Fibroblast of villous mesenchyme (primary cell): ENCODE results near the gene FANCC. TPM values are rescaled to one million over a fixed set of nuclear protein-coding genes. Genes with fewer than 3 reads are reported as not detected.
A peak's percentile ranks its signal among the peaks of the same experiment; 100 is the strongest.

Experiments
- DNase-seq: peaks from one replicate; pipeline ENCODE4 v3.0.0-alpha.2; 2010; ENCODE audit warnings: low read depth
- H3K4me3 ChIP-seq: 2 replicates; pipeline ENCODE4 v1.5.1; 2011; ENCODE audit warnings: low read depth, mild to moderate bottlenecking, low read length
- CTCF ChIP-seq: IDR thresholded peaks from 2 replicates; pipeline ENCODE4 v1.5.1; 2012; ENCODE audit warnings: low read depth, mild to moderate bottlenecking, low read length; ENCODE audit not compliant: insufficient read depth
- total RNA-seq: library from RNA; depleted of rRNA; stranded (reverse); fragments of >200 nt; gene quantifications from 2 replicates; pipeline ENCODE4 v1.2.3, GENCODE V29; 2012

FANCC gene
- total RNA-seq, 1 donor, result 7.8 TPM

GRCh38 chr9:95142728-95143127, 174.8 kb downstream of the FANCC start:
- TF ChIP-seq CTCF, result no peak
- no peak overlapping the region for H3K4me3 ChIP-seq
- no peak for DNase-seq

GRCh38 chr9:95142315-95142714, 175.2 kb downstream of the FANCC start:
- no peak for TF ChIP-seq CTCF
- no peak for DNase-seq
- no peak overlapping the region for H3K4me3 ChIP-seq

DNA sequence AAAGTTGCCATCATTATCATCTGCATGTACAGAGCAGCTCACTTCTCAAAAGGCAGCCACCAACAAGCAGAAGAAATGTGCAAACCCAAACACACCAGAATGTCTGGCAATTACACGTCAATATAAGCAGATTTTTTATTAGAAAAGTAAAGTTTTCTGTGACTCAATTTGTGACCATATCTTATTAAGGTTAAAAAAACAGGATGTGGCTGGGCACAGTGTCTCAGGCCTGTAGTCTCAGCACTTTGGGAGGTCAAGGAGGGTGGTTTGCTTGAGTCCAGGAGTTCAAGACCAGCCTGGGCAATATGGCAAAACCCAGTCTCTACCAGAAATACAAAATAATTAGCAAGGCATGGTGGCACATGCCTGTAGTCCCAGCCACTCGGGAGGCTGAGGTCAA, 176.7 kb downstream of the FANCC start:
- no peak overlapping the region for H3K4me3 ChIP-seq
- no peak for TF ChIP-seq CTCF
- DNase-seq, result peak; percentile 24

- no peak overlapping the region for H3K4me3 ChIP-seq
- TF ChIP-seq CTCF, result no peak
- no peak for DNase-seq
Measured at GRCh38 chr9:95139126-95139525, 178.4 kb downstream of the FANCC start.

DNA sequence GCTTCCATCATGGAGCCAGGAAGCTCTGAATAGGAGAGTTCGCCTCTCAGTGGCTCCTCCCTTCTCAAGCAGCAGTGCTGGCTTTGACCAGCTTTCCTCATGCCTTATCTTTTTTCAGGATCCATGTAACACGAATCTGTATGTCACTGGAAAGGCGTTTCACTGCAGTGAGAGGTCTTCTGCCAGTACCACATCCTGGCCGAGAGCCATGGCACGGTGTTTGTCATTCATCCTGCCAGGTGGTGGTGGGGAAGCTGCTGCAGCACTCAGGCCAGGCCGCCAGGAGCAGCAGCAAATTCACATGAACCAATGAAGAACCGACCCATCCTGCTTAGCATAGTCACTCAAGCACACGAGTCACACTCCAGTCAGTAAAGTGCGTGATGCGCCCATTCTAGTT, 179.0 kb downstream of the FANCC start:
- no peak for TF ChIP-seq CTCF
- DNase-seq, result no peak
- H3K4me3 ChIP-seq, result no peak overlapping the region

GRCh38 chr9:95137587-95138145, 179.8 kb downstream of the FANCC start:
- TF ChIP-seq CTCF, result no peak
- no peak for DNase-seq

GRCh38 chr9:95135756-95136155, 181.8 kb downstream of the FANCC start:
- no peak for TF ChIP-seq CTCF
- DNase-seq, result no peak
- H3K4me3 ChIP-seq, result no peak overlapping the region

More at GRCh38 chr9:95137587-95138145, 179.8 kb downstream of the FANCC start:
- no peak overlapping the region for H3K4me3 ChIP-seq
